ENCODE data around the gene TLR7.

- TF ChIP-seq POLR2A (IDR thresholded peaks at IDR 0.05; ENCODE audit: low read length) (no peak), GATA1 (IDR thresholded peaks at IDR 0.05; ENCODE audit: low read depth, low read length) (no peak)
These were observed 55.2 kb downstream of the TLR7 start for GRCh38 chrX:12921886-12922598.

Measured in erythroblast (primary cell).